Measurements from ENCODE around the gene PLEKHG4B. TPM values are rescaled to one million over a fixed set of nuclear protein-coding genes. Genes with fewer than 3 reads are reported as not detected.

PLEKHG4B gene
- total RNA-seq, 1 experiment from 2014 or later, result 44.3 TPM

GRCh38 chr5:160173-160510 lies 68.2 kb downstream of the PLEKHG4B start:
- Histone ChIP-seq H3K4me2 (ENCODE audit: insufficient read depth, insufficient read length, low read length) (no peak overlapping the region), H2BK5ac (ENCODE audit: insufficient read length, low read length) (no peak overlapping the region), H3K14ac (ENCODE audit: insufficient read depth, low read length) (no peak overlapping the region), H2BK15ac (ENCODE audit: low read depth, low read length) (no peak overlapping the region), H2BK20ac (ENCODE audit: low read depth, low read length, poor library complexity, severe bottlenecking) (no peak overlapping the region), H4K20me1 (ENCODE audit: control insufficient read depth, insufficient read depth, insufficient read length) (no peaks in the 10 kb centered on the region), H3K56ac (ENCODE audit: insufficient read length, low read depth, low read length) (no peak overlapping the region), H3T11ph (ENCODE audit: low read length) (no peak overlapping the region), H4K5ac (ENCODE audit: insufficient read length, low read depth, low read length) (no peak overlapping the region), H2BK120ac (ENCODE audit: low read depth, low read length, poor library complexity, severe bottlenecking) (no peak overlapping the region), H3K79me2 (ENCODE audit: insufficient read depth, low read length) (no peaks in the 10 kb centered on the region), H3K27ac (ENCODE audit: insufficient read length, low read depth, low read length) (no peak overlapping the region), H2AK5ac (ENCODE audit: insufficient read length, low read length) (no peak overlapping the region), H3K18ac (ENCODE audit: insufficient read length, low read depth, low read length) (no peak overlapping the region), H3K23me2 (ENCODE audit: insufficient read length, low read depth, low read length, poor library complexity, severe bottlenecking) (no peaks in the 10 kb centered on the region), H3K9me3 (ENCODE audit: control insufficient read depth, low read depth, low read length) (no peaks in the 10 kb centered on the region), H4K91ac (ENCODE audit: insufficient read length, low read depth, low read length) (no peak overlapping the region), H3K9ac (ENCODE audit: extremely low read depth, insufficient read length, low read length) (no peak overlapping the region), H3K23ac (ENCODE audit: insufficient read length, low read depth, low read length) (no peak overlapping the region), H2BK12ac (ENCODE audit: insufficient read length, low read depth, low read length) (no peak overlapping the region), H2AFZ (ENCODE audit: low read length) (no peak overlapping the region), H4K8ac (replicated peaks; ENCODE audit: insufficient read length, low read depth, low read length) (no peak overlapping the region), H3K27me3 (ENCODE audit: insufficient read depth, low read length) (no peaks in the 10 kb centered on the region), H3K79me1 (ENCODE audit: insufficient read depth, low read depth, low read length, poor library complexity, severe bottlenecking) (no peaks in the 10 kb centered on the region), H3K4ac (ENCODE audit: low read depth, low read length) (no peak overlapping the region), H3K4me1 (ENCODE audit: insufficient read depth, low read length) (no peaks in the 10 kb centered on the region)
- Mint-ChIP-seq H3K27ac (peak overlapping the region in 1 of 3 experiments; percentile 90; a peak in 1 of 7 replicates), H3K9me3 (peaks cover 13% of the 10 kb centered on the region in 2 experiments), H3K36me3 (ENCODE audit: insufficient read depth in 1 of 3, low read depth in 3 of 3) (peaks cover 32 to 87% (median 78%) of the 10 kb centered on the region in 3 experiments), H3K4me1 (peaks cover 7 to 14% of the 10 kb centered on the region in 2 experiments; a peak in 3 of 4 replicates), H3K4me3 (no peak overlapping the region), H3K27me3 (ENCODE audit: low read depth) (no peaks in the 10 kb centered on the region; the same call in 1 of the 2 replicates)
- TF ChIP-seq CTCF (conservative IDR thresholded peaks at IDR 0.05), result no peak
- DNase-seq, result peak; percentile 14
- whole genome bisulfite sequencing (ENCODE audit: extremely low coverage, insufficient read length, low lambda C conversion rate), result no CpG with 5 or more reads among the region's 14 CpGs

Data from H9 (cell line).